Measurements from ENCODE around the gene CDHR3.
"Not testable (repeated sequence)": the region's sequence is repeated elsewhere in the genome, so short reads cannot be mapped to it uniquely, and the experiment has no call there.

The CDHR3 gene, protein sequence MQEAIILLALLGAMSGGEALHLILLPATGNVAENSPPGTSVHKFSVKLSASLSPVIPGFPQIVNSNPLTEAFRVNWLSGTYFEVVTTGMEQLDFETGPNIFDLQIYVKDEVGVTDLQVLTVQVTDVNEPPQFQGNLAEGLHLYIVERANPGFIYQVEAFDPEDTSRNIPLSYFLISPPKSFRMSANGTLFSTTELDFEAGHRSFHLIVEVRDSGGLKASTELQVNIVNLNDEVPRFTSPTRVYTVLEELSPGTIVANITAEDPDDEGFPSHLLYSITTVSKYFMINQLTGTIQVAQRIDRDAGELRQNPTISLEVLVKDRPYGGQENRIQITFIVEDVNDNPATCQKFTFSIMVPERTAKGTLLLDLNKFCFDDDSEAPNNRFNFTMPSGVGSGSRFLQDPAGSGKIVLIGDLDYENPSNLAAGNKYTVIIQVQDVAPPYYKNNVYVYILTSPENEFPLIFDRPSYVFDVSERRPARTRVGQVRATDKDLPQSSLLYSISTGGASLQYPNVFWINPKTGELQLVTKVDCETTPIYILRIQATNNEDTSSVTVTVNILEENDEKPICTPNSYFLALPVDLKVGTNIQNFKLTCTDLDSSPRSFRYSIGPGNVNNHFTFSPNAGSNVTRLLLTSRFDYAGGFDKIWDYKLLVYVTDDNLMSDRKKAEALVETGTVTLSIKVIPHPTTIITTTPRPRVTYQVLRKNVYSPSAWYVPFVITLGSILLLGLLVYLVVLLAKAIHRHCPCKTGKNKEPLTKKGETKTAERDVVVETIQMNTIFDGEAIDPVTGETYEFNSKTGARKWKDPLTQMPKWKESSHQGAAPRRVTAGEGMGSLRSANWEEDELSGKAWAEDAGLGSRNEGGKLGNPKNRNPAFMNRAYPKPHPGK

DNA sequence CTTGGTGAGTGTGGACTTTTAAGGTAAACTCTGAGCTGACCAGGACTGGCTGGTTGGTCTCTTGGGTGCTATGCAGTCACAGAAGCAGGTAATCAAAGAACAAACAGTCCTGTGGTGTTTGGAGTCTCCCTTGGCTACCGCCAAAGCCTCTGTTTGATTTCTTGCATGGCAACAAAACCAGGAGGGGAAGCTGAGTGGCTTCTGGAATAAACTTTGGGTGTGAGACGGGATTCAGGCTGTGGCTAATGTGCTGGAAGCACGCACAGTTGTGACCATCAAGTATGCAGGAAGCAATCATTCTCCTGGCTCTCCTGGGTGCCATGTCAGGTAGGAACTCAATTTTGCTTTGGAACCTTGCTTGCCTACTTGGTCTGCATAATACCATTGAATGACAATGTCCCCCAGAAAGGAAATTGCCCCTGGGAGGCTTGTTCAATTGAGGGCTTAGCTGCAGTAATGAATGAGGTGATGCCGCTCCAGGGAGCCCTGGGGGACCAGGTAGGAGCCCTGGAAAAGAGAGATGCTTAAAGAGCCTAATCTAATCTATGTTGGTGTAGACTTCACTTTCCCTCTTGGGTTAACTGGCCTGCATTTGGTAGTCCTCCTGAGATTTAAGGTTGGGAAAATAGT is at the start of gene CDHR3:
CDHR3 (plus strand) TSS at position 227 of the 630 bp plus-strand sequence; CDS start at position 282, 55 bp downstream.
- no peak for DNase-seq

DNA sequence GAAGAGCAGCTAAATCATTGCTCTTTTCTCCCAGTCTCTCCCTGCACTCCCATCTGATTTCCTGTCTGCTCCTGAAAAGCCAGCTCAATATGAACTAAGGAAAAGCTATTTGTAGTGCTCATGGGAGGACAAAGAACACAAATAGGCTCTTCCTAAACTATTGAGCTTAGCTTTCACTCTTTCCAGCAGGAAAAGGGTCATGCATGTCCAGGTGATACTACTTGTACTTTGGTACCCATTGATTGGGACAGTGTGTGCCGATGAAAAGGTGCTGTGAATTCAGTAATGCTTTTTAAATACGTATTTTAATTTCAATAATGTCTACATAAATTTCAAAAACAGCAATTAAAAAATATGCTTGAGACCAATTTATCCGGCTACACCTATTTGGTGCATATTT is 49.1 kb upstream of the CDHR3 start:
- no peak for DNase-seq

DNA sequence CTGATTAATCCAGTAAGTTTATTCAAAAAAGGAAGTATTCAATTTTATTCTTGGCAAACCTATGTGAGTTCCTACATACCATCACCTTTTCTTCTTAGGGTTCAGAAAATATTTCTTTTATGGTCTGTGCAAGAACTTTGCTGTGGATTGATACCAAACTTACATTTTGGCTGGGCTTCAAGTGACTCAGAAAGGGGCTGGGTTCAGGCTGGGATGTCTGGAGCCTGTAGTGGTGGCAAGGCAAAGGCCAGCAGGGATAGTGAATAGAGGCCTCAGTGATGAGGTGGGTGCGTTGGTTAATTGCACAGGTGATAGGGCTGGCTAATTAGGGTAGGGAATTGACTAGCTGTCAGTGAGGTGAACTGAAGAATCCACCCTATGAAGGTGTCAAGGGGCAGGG is 46.5 kb upstream of the CDHR3 start:
- DNase-seq, result no peak

DNA sequence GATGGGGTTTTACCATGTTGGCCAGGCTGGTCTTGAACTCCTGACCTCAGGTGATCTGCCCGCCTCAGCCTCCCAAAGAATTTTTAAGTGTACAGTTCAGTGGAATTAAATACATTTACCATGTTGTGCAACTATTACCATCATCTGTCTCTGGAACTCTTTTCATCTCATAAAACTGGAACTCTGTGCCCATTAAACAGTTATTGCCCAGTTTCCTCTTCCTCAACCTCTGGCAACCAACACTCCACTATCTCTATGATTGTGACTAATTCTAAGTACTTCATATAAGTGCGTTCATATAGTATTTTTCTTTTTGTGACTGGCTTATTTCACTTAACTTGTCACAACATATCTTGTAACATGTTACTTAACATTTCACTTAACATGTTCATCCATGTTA is 45.4 kb upstream of the CDHR3 start:
- no peak for DNase-seq

DNA sequence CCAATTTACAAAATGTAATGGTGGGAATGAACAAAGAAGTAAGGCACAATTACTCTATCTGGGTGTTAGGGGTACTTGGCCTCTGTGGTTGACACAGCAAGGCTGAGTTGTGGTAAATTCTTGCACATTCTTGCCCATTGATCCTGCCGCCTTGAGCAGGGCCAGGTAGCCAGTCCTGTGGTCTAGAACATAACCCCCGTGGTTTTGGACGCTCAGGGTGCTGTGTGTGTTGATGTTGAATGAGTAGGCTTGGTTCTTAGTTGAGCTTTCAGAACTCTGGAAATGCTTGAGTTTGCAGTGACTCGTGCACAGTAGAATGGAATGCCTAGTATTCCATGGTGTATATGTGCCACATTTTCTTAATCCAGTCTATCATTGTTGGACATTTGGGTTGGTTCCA is 42.3 kb upstream of the CDHR3 start:
- DNase-seq, result no peak

DNA sequence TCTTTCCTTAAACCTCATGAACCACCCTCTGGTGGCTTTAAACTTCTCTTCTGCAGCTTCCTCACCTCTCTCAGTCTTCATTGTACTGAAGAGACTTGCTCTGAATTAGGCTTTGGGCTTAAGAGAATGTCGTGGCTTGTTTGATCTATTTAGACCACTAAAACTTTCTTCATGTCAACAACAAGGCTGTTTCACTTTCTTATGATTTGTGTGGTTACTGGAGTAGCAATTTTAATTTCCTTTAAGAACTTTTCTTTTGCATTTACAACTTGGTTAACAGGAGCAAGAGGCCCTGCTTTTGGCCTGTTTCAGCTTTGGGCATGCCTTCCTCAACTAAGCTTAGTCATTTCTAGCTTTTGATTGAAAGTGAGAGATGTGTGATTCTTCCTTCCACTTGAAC is 38.1 kb upstream of the CDHR3 start:
- DNase-seq, result peak; percentile 7 to 32

DNA sequence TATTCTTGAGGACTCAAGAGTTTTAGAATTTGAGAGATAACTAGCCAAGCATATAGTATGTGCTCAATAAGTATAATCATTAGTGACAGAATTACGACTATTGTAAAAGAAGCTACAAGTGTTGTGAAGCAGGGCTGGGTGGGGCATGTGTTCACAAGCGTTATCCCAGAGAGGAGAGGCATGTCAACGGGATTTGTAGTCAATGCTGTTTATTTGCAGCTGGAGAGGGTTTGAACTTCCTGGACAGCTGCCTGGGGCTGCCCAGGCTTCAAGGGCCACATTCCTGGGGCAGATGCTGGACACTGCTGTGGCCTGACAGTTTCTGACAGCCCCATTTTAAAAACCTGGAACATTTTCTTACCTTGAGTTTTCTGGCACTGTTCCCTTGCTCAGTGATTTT is 36.9 kb upstream of the CDHR3 start:
- DNase-seq, result no peak

DNA sequence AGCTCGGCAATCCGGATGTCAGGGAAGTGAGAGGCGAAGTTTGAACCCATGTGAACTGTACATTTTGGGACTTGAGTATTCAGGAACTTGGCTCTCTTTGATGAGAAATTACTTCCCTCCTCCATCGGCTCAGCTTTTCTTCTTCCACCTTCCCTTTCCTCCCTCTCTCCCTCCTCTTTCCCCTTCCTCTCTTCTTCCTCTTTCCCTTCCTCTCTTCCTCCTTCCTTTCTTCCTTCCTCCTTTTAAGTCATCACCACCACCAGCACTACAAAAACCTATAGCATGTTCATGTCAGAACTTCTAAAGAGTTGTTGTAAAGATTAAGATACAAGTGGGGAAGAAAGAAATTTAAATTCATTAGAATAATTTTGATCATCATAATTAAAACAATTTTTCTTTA is 31.9 kb upstream of the CDHR3 start:
- no peak for DNase-seq

DNA sequence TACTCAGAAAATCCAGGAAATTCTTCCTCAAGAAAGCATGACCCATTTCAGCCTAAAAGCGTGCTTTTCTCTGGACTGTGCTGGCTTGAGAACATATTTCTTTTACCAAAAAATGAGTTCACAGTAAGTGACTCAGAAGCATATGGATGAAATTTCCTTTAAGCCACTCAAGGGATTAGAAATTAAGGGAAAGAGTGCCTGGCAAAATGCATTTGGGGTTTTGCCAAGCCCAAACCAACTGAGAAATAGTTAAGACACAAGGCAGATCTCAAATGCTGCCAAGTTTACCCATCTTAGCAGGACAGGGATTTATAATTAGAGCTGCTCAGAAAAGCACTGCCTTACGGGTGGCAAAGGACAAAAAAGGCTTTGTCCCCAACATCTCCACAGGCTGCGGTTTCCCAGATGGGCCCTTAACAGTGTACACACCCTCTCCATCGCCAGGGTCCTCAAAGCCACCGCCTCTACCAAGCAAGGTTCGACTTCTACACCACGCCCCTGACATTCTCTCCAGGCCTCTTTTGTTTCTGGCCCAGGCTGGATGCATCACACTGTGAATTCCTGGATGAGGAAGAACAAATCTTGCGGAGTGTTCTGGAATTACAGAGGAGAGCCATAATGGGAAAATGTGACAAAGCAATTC is 30.1 kb upstream of the CDHR3 start:
- no peak for DNase-seq

DNA sequence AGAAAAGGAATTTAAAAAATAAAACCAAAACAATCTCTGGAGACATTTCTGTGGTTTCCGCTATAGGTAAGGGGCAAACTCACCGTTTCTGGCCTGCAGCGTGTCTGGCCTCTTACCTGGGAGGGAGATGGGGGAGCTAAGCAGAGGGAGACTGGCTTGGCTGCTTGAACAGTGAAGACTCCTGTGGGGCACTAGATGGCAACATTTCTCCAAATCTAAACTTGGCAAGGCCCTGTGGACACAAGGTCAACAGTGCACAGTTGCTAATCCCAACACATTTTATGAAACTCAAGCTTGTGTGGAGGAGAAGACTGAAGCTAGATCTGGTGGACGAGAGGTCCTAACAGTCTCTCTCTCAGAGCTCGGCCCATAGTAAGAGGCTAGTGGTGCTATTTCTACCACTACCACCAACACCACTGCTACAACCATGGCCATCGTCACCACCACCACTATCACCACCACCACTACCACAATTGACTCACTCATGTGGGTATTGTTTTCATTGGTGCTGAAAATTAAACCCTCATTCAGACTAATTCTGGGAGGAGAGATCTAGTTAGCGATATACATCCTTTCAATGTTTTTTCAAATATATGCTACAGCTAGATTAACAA is 28.4 kb upstream of the CDHR3 start:
- no peak for DNase-seq

DNA sequence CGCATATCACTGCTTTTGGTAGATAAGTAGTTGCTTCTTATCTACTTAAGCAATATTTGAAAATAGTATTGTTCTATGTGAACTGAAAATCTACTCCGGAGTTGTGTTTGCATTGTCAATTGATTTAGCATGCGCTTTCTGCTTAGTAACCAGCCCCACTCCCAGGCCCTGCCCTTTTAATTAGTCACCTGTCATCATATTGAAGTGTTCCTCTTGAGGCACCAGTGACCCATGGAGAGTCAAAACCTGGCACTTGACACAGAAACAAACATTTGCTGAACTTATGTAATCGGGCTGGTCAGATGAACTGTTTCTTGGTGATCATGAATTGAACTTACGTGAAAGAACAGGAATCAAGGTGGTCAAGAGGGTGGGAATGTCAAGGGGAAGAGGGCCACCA is 27.8 kb upstream of the CDHR3 start:
- DNase-seq, result no peak

DNA sequence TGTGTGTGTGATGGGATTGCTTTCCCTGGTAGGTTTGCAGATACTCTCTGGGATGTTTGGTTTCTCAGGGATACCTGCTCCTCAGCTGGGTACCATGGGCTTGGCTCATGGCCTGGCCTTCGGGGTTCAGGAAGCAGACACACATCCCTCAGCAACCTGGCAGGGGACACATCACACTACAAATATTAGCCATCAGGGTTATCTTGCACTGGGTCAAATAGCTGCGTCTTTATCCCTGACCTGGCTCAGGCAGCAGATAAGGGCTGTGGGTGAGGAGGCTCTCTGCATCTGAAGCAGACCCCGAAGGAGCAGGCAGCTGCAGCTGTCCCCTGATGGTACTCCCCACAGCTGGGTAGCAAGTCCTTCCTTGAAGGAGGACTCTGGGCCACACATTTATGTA is 25.7 kb upstream of the CDHR3 start:
- DNase-seq, result no peak

DNA sequence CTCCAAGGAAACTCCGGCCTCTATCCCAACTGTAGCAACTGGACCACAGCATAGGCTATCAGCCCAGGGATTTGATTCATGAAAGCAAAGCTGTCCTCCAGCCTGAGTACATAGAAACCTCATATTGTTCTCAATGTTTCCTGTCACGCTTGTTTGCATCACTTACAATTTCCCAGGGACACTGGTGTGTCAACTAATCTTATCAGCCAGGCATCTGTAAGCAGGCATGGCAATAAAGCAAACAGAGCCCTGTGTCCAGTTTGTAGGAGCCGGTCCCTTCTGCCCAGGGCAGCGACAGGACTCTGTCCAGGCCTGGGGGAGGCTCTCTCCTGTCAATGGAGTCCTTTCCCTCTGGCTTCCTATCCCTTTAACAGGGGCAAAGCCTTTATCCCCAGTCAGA is 23.0 kb upstream of the CDHR3 start:
- no peak for DNase-seq

DNA sequence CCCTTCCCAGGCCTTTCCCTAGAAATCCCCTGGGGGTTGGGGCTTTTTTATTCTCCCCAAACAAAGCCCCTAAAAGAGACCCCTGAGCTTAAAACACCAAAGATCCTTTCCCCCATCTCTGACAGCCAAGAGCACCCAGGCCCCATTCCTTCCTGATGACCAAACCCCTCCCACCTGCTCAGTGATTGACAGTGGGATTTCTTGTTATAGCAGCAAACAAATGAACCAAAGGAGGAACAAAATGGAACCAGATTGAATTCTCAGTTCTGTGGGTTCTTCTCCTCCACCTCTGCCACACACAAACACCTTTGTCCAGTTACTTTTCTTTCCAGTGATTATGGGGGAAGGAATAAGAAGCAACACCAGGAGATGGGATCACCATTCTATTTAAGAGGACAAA is 21.5 kb upstream of the CDHR3 start:
- no peak for DNase-seq

DNA sequence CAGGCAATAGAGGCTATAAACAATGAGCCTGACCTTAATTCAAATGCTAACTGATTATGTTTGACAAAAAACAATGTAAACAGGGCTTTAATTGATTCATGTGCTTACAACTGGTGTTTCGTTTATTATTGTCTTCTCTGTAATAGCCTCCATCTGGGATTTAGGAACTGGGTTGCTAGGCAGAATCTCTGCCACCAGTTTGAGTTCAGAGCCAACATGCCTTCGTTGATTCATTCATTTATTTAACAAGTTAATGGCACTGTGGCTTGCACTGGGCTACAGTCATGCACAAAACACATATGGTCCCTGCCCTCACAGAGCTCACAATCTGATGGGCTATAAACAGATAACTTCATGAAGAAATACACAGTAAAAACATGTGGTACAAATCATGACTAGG is 19.6 kb upstream of the CDHR3 start:
- DNase-seq, result no peak

DNA sequence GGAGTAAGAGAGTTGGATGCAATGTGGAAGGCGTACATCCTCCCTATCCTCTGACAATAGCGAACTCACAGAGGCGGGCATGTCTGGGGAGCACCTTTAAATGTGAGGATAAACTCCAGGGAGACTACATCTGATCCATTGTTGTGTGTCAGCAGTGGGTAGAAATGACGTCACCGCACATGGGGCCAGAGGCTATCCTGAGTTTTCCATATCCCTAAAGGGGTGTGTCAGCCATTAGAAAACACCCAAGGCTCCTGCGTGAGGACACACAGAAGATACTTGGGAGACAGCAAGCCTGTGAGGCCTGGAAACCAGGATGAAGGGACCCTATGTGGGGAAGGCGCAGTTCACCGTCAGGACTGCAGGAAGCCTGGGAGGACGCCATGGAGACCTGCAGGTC is 17.2 kb upstream of the CDHR3 start:
- no peak for DNase-seq

DNA sequence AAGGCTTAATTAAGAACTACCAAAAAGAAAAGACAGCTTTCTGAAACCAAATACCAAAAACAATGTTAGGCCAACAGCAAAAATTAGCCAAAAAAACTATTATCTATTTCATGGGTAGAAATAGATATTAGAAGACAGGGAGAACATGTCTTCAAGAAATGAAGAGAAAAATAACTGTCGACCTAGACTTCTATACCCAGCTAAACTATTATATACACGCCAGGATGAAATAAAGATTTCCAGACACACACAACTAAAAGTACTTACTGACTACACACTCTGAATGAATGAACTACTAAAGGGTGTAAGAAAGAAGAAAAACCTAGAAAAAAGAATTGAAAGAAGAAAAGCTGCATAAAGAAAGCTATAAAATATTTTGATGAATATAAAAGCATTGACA is 11.5 kb upstream of the CDHR3 start:
- DNase-seq, result no peak

DNA sequence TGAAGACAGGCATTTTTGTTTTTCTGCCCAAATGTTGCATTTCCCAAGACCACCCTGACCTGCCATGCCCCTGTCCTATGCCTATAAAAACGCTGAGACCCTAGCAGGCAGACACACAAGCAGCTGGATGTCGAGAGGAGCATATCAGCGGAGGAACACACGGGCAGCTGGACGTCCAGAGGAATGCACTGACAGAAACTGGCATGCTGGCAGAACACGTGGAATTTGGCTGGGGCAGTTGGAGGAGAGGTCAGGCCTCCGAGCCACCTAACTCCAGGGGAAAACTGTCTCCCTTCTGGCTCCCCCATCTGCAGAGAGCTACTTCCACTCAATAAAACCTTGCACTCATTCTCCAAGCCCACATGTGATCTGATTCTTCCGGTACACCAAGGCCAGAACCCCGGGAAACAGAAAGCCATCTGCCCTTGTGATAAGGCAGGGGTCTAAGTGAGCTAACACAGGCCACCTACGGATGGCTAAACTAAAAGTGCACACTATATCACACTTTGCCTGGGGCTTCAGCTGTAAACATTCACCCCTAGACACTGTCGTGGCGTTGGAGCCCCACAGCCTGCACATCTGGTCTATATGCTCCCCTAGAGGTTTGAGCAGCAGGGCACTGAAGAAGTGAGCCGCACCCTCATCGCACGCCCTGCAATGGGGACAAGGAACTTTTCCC is 10.0 kb upstream of the CDHR3 start:
- no peak for DNase-seq

DNA sequence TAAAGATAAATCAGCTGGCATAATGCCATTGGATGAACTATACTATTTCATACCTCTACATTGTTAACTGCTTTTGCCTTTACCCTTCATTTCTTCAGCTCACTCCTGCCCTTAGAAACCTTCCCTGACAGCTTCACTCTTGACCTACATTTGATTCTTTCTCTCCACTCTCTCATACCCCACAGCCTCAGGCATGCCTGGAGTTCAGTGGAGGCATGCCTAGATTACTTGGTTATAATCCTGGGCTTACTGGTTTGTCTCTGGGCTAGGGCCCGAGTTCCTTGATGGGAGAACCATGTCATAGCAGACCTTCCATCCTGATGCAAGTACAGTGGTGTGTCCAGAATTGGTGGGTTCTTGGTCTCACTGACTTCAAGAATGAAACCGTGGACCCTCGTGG is 8.4 kb upstream of the CDHR3 start:
- DNase-seq, result no peak

DNA sequence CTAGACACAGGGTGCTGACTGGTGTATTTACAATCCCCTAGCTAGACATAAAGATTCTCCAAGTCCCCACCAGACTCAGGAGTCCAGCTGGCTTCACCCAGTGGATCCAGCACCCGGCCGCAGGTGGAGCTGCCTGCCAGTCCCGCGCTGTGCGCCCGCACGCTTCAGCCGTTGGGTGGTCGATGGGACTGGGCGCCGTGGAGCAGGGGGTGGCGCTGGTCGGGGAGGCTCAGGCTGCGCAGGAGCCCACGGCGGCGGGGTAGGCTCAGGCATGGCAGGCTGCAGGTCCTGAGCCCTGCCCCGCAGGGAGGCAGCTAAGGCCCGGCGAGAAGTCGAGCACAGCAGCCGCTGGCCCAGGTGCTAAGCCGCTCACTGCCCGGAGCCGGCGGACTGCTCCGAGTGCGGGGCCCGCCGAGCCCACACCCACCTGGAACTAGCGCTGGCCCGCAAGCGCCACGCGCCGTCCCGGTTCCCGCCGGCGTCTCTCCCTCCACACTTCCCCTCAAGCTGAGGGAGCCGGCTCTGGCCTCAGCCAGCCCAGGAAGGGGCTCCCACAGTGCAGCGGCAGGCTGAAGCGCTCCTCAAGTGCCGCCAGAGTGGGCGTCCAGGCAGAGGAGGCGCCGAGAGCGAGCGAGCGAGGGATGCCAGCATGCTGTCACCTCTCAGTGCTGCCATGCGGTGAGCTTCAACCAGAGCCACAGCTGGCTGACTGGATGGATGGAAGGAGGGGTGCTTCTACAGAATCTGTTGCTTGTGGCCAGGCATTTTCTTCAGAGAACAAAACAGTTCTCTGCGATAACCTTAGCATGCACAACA is 7.2 kb upstream of the CDHR3 start:
- not testable (repeated sequence) for DNase-seq

DNA sequence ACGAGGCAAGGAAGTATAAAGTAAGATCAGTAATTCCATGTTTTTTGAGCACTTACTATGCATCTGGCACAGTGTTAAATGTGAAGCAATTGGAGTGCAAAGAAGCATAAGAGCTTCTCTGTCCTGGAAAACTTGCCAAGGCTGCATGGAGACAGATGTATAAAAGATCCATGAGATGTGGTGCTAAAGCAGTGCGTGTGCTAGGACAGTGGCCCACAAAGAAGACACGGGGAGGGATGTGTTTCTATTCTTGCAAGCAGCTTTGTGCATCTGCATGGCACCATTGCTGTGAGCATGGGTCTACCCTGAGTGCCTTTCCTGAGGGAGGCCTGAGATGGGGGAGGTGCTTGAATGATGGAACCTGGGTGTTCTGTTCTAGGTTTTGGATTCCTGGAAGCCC is 5.1 kb upstream of the CDHR3 start:
- DNase-seq, result no peak

Data from activated CD4-positive, alpha-beta T cell treated with anti-CD3 and anti-CD28 coated beads, Interleukin-2, amount 50 U/mL, for 48 hours (primary cell).